T-helper 1 cell treated with Interleukin-12 subunit alpha and Interleukin-12 subunit beta and Interleukin-4 antibody, amounts not matched to agents 30 μg/mL and 1 μg/mL, for 36 hours (primary cell): Measurements from ENCODE around the gene RPTOR.
A peak's percentile ranks its signal among the peaks of the same experiment; 100 is the strongest.
"Not testable (repeated sequence)": the region's sequence is repeated elsewhere in the genome, so short reads cannot be mapped to it uniquely, and the experiment has no call there.

ENCODE experiments used
- H3K27ac Mint-ChIP-seq: one replicate; pipeline ENCODE4 v1.8.0; 2021; ENCODE audit warnings: mild to moderate bottlenecking, mixed read lengths
- H3K27me3 Mint-ChIP-seq: one replicate; pipeline ENCODE4 v1.8.0; 2021; ENCODE audit warnings: low read depth, mixed read lengths
- H3K36me3 Mint-ChIP-seq: one replicate; pipeline ENCODE4 v1.8.0; 2021; ENCODE audit warnings: low read depth, mixed read lengths
- H3K4me1 Mint-ChIP-seq: one replicate; pipeline ENCODE4 v1.8.0; 2021; ENCODE audit warnings: low read depth, mixed read lengths
- H3K4me3 Mint-ChIP-seq: one replicate; pipeline ENCODE4 v1.8.0; 2021; ENCODE audit warnings: mild to moderate bottlenecking, moderate library complexity, mixed read lengths
- H3K9me3 Mint-ChIP-seq: one replicate; pipeline ENCODE4 v1.8.0; 2021; ENCODE audit warnings: mixed read lengths

RPTOR gene

GRCh38 chr17:80872501-80873306, 328.1 kb downstream of the RPTOR start:
- no peaks in the 10 kb centered on the region for H3K9me3 Mint-ChIP-seq
- no peak overlapping the region for H3K4me3 Mint-ChIP-seq
- peak overlapping the region; percentile 55 for H3K27ac Mint-ChIP-seq
- H3K4me1 Mint-ChIP-seq = peaks cover 69% of the 10 kb centered on the region
- H3K36me3 Mint-ChIP-seq = peaks cover 36% of the 10 kb centered on the region
- H3K27me3 Mint-ChIP-seq = no peaks in the 10 kb centered on the region

- Mint-ChIP-seq H3K4me3 (no peak overlapping the region), H3K36me3 (peaks cover 31% of the 10 kb centered on the region), H3K4me1 (peaks cover 68% of the 10 kb centered on the region), H3K9me3 (no peaks in the 10 kb centered on the region), H3K27me3 (no peaks in the 10 kb centered on the region), H3K27ac (peak overlapping the region; percentile 55)
These were observed 328.8 kb downstream of the RPTOR start for GRCh38 chr17:80873307-80873951.

GRCh38 chr17:80874866-80875445, 330.3 kb downstream of the RPTOR start:
- Mint-ChIP-seq H3K27ac (peak overlapping the region; percentile 72), H3K27me3 (no peaks in the 10 kb centered on the region), H3K4me1 (peaks cover 64% of the 10 kb centered on the region), H3K36me3 (peaks cover 27% of the 10 kb centered on the region), H3K4me3 (peak overlapping the region; percentile 37), H3K9me3 (no peaks in the 10 kb centered on the region)

GRCh38 chr17:80875480-80875995, 330.9 kb downstream of the RPTOR start:
- Mint-ChIP-seq H3K4me1 (peaks cover 59% of the 10 kb centered on the region), H3K27ac (peak overlapping the region; percentile 72), H3K36me3 (peaks cover 30% of the 10 kb centered on the region), H3K4me3 (peak overlapping the region; percentile 37)
- H3K9me3 Mint-ChIP-seq, H3K27me3 Mint-ChIP-seq: not testable (repeated sequence)

GRCh38 chr17:80876456-80876949, 331.9 kb downstream of the RPTOR start:
- peak overlapping the region; percentile 98 for H3K27ac Mint-ChIP-seq
- peaks cover 54% of the 10 kb centered on the region for H3K4me1 Mint-ChIP-seq
- not testable (repeated sequence) for H3K27me3 Mint-ChIP-seq, H3K9me3 Mint-ChIP-seq
- H3K36me3 Mint-ChIP-seq = peaks cover 36% of the 10 kb centered on the region
- H3K4me3 Mint-ChIP-seq = peak overlapping the region; percentile 80

- Mint-ChIP-seq H3K4me1 (peaks cover 50% of the 10 kb centered on the region), H3K4me3 (peak overlapping the region; percentile 80), H3K27ac (peak overlapping the region; percentile 98), H3K27me3 (no peaks in the 10 kb centered on the region), H3K36me3 (peaks cover 40% of the 10 kb centered on the region), H3K9me3 (no peaks in the 10 kb centered on the region)
These were observed 332.5 kb downstream of the RPTOR start for GRCh38 chr17:80876950-80877728.

- Mint-ChIP-seq H3K36me3 (peaks cover 47% of the 10 kb centered on the region), H3K4me3 (peak overlapping the region; percentile 80), H3K27ac (peak overlapping the region; percentile 98), H3K4me1 (peaks cover 45% of the 10 kb centered on the region), H3K27me3 (no peaks in the 10 kb centered on the region), H3K9me3 (no peaks in the 10 kb centered on the region)
These were observed 333.2 kb downstream of the RPTOR start for GRCh38 chr17:80877729-80878303.

GRCh38 chr17:80878876-80879722, 334.5 kb downstream of the RPTOR start:
- Mint-ChIP-seq H3K9me3 (no peaks in the 10 kb centered on the region), H3K4me3 (no peak overlapping the region), H3K27me3 (no peaks in the 10 kb centered on the region), H3K4me1 (peaks cover 38% of the 10 kb centered on the region), H3K36me3 (peaks cover 41% of the 10 kb centered on the region), H3K27ac (no peak overlapping the region)

GRCh38 chr17:80879723-80880647, 335.3 kb downstream of the RPTOR start:
- Mint-ChIP-seq H3K4me3 (no peak overlapping the region), H3K27ac (peak overlapping the region; percentile 26), H3K27me3 (no peaks in the 10 kb centered on the region), H3K4me1 (peaks cover 34% of the 10 kb centered on the region), H3K9me3 (no peaks in the 10 kb centered on the region), H3K36me3 (peaks cover 38% of the 10 kb centered on the region)

GRCh38 chr17:80880648-80880985, 336.0 kb downstream of the RPTOR start:
- Mint-ChIP-seq H3K27ac (peak overlapping the region; percentile 26), H3K4me3 (no peak overlapping the region), H3K36me3 (peaks cover 33% of the 10 kb centered on the region)

GRCh38 chr17:80881306-80881705, 336.7 kb downstream of the RPTOR start:
- H3K27ac Mint-ChIP-seq = no peak overlapping the region
- peaks cover 39% of the 10 kb centered on the region for H3K36me3 Mint-ChIP-seq
- H3K9me3 Mint-ChIP-seq = no peaks in the 10 kb centered on the region
- H3K27me3 Mint-ChIP-seq = no peaks in the 10 kb centered on the region
- H3K4me3 Mint-ChIP-seq = no peak overlapping the region
- peaks cover 29% of the 10 kb centered on the region for H3K4me1 Mint-ChIP-seq

More at GRCh38 chr17:80880648-80880985, 336.0 kb downstream of the RPTOR start:
- no peaks in the 10 kb centered on the region for H3K27me3 Mint-ChIP-seq
- H3K9me3 Mint-ChIP-seq = no peaks in the 10 kb centered on the region
- peaks cover 29% of the 10 kb centered on the region for H3K4me1 Mint-ChIP-seq

- H3K36me3 Mint-ChIP-seq = peaks cover 34% of the 10 kb centered on the region
- no peak overlapping the region for H3K27ac Mint-ChIP-seq
- no peak overlapping the region for H3K4me3 Mint-ChIP-seq
- no peaks in the 10 kb centered on the region for H3K9me3 Mint-ChIP-seq
- peaks cover 22% of the 10 kb centered on the region for H3K4me1 Mint-ChIP-seq
- H3K27me3 Mint-ChIP-seq = no peaks in the 10 kb centered on the region
These were observed 337.7 kb downstream of the RPTOR start for GRCh38 chr17:80882323-80882722.
